Stimulated activated CD4-positive, alpha-beta T cell treated with anti-CD3 and anti-CD28 coated beads, Interleukin-1b, Interleukin-23, amount 100 ng/mL, for 48 hours (primary cell): Measurements from ENCODE around the gene RPS3.

Experiments
- DNase-seq: peaks from one replicate; pipeline ENCODE4 v3.0.0-alpha.2; 2020

The RPS3 gene

DNA sequence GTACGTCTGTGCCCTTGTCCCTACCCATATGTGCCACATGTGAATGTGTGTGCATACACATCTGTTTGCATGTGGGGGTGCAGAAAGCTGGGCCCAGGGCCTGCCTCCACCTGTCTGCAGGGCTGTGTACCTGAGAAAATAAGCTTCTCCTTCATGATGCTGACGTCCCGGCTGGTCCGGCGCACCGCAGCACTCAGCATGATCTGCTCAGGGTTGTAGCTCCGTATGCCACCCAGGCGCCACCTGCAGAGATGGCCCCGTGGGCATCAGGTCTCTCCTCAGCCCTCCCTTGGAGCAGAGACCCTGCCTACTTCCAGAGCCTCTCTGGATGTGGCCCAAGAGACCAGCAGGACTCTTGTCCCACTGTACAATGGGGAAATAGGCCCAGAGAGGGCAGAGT is 37.5 kb downstream of the RPS3 start:
- no peak for DNase-seq

DNA sequence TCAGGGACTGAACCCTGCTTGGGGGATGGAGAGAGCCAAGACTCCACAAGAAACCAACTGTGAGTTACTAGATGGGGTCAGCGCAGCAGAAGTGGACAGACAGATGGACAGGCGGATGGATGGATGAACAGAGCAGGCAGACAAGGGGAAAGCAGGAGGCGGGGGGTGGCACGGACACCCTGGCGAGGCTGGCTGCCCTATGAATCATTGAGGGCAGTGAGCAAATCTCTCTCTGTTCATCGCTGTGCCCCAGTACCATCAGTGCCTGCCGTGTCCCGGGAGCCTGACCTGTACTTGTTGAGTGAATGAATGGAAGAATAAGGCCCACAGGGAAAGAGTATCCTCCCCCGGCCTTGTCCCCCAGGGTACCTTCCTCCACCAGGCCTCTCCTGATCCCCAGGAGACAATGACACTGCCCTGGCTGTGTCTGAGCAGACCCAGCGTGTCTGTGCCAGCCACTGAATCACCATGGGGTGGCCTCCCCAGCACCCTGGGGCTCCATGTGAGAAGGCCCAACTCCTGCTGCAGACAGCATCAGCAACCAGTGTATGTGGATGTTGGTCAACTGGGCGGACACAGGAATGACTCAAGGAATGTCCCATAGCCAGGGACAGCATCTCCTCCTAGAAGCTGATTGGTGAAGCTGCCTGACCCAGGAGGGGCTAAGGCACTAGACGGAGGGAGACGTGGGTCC is 38.8 kb downstream of the RPS3 start:
- no peak for DNase-seq

DNA sequence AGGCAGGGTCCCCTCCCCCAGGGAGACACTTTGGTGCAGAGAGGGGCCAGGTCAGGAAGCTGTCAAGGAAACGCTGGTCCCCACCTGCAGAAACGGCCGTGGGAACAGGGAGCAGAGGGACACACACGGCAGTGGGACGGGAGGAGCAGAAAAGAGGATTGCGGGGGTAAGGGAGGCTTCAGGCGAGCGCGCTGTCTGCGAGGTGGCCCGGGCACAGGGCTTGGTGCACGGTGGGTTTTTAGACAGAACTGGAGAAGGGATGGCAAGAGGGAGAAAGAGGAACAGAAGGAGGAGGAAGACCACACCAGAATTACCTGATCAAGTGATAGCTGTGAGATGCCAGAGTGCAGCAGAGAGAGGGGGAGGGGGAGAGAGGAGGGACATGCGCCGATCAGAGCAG is 39.7 kb downstream of the RPS3 start:
- no peak for DNase-seq

- DNase-seq = no peak
These were observed 40.3 kb downstream of the RPS3 start for GRCh38 chr11:75439495-75440120.

DNA sequence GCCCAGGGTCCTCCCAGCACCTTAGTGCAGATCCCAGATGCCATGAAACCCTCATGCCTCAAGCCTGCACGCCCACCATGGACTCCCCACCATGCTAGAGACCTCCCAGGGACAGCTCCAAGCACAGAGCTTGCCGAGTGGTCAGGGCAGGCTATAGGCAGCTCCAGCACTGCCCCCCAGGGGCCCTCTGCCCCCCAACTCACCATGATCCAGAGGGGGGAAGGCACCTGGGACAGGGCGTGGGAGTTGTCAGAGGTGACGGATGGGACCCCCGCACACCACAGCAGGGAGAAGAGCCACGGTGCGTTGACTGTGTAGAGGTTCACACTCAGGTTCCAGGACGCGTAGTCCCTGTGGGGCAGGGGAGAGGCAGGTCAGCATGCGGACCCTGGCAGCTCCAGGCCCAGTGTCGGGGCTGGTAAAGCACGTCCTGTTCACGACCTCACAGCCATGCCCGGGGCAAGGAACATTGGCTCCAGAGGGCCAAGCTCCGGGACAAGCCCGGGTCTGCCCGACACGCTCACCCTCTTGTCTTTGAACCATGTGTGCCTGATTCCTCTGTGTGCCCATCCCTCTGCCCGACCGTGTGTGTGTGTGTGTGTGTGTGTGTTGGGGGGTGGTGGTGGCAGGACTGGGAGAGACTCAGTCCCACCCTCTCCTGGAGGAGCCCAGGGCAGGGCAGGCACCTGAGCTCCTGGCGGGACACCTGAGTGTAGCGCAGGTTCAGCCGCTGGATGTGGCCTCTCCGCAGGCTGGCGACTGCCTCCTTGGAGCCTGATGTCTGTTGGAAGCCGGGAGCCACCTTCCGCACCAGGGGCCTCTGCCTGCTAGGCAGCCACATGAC is 41.9 kb downstream of the RPS3 start:
- no peak for DNase-seq

DNA sequence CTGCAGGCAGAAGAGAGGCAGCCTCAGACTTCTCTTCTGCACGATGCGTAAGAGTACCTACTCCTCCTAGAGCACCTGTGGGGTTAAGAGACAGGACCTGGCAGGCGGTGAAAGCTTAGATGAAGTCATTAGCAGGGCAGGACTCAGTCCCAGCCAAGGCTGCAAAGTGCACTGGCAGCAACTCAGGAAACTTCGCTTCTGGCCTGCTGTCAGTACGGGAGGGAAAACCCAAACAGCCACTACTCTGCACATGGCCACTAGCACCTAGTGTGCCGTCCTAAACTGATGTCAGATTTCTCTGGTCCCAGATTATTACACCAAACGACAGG is 42.5 kb downstream of the RPS3 start:
- no peak for DNase-seq

DNA sequence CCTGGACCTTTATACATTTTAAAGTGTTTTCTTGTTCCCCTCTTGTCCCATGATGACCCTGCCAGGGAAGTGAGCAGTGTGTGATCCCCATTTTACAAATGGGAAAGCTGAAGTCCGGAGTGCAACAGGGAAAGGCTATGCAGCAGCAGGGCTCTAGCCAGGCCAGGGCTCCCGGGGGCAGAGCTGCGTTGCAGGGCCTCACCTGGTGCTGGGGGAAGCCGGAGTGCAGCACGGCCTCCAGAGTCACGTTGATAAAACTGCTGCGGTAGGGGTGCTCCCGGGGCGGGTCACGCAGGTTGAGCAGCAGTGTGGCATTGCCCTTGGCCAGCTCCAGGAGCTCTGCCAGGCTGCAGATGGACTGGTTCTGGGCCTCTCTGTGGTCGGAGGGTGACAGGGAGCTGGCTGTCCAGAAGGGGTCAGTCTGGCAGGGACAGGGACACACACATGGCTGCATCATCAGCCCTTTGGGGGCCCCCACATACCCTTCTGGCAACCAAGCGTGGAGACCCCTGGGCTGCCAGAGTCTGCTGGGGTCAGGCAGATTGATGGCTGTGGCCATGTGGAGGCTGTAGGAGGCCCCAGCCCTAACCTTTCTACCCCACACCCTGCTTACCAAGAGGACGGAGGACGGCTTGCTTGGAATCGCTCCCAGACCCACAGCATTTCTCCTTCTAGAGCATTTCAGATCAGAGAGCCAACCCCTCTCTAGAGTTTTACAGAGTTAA is 43.0 kb downstream of the RPS3 start:
- no peak for DNase-seq

GRCh38 chr11:75443043-75443442 is 43.7 kb downstream of the RPS3 start:
- no peak for DNase-seq

- DNase-seq = peak; percentile 61
These were observed 46.1 kb downstream of the RPS3 start for GRCh38 chr11:75445315-75445953.

DNA sequence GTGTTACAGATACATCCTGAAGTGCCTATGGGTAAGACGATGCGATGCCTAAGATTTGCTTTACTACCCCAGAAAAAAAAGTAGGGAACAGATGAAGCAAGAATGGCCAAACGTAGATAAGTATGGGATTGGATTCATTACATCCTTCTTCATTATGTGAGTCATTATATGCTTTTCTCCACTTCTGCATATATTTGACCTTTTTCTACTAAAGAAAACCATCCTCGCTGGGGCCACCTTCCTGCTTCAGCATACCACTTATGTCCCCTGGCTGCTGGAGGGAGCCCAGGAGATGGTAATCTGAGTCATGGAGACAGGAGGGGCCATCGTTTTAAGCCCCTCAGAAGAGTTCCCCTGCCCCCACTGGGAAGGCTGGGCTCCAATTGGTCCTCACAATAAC is 48.1 kb downstream of the RPS3 start:
- no peak for DNase-seq

GRCh38 chr11:75449271-75449670 is 50.0 kb downstream of the RPS3 start:
- no peak for DNase-seq

DNA sequence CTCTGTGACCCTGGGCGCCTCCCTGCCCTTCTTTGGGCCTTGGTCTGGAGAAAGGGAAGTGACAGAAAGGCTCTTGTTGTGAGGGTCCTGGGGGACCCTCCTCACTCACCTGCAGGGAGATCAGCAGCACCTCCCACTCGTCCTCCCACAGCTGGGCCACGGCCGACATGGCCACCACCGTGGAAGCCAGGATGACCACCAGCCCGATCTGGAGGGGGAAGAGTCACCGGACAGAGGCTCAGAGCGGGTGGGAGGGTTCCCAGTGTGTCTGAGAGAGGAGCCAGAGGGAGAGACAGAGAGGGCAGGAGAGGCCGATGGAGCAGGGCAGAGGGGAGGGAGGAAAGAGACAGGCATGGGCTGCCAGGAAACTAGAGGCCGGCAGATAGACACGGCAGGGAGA is 50.5 kb downstream of the RPS3 start:
- DNase-seq = no peak

DNA sequence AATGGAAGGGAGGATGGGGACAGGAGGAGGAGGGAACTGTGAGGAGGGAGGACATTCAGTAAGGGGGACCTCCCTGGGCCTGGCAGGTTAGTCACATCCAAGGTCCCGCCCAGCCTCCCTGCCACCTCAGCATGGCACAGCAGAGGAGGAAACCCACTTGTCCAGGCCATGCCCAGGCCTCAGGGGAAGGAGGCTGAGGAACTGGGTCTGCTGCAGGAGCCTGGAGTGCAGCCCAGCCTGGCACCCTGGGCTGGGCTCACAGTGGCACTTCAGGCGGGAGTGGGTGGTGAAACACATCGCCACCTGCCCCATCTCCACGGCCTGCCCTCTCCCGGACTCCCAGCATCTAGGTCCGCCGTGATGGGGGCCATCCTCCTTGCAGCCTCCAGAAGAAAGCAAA is 50.9 kb downstream of the RPS3 start:
- DNase-seq = no peak

GRCh38 chr11:75450826-75451821 is 51.8 kb downstream of the RPS3 start:
- peak; percentile 46 for DNase-seq

GRCh38 chr11:75453916-75454655 is 54.8 kb downstream of the RPS3 start:
- no peak for DNase-seq

GRCh38 chr11:75454987-75455386 is 55.7 kb downstream of the RPS3 start:
- no peak for DNase-seq
